Immature natural killer cell (primary cell): ENCODE results near the gene UCN2. TPM values are rescaled to one million over a fixed set of nuclear protein-coding genes. Genes with fewer than 3 reads are reported as not detected.

Source experiments
- DNase-seq, 3 donors: peaks; one replicate each; pipeline ENCODE4 v3.0.0; 2022; ENCODE audit warnings: mixed read lengths in 1 of 3
- H3K27ac Mint-ChIP-seq, 6 donors: one replicate each; pipeline ENCODE4 v1.8.0; 2020; ENCODE audit warnings: mixed read lengths in 6 of 6, mild to moderate bottlenecking in 5 of 6, inconsistent platforms in 4 of 6, moderate library complexity in 3 of 6
- H3K27me3 Mint-ChIP-seq, 3 donors: one replicate each; pipeline ENCODE4 v1.8.0; 2020 to 2021; ENCODE audit warnings: low read depth in 3 of 3, mild to moderate bottlenecking in 3 of 3, mixed read lengths in 3 of 3, moderate library complexity in 3 of 3, inconsistent platforms in 1 of 3
- H3K36me3 Mint-ChIP-seq, 3 donors: one replicate each; pipeline ENCODE4 v1.8.0; 2020; ENCODE audit warnings: mixed read lengths in 3 of 3, inconsistent platforms in 2 of 3, mild to moderate bottlenecking in 2 of 3
- H3K4me1 Mint-ChIP-seq, 2 donors: one replicate each; pipeline ENCODE4 v1.8.0; 2020; ENCODE audit warnings: inconsistent platforms in 2 of 2, mild to moderate bottlenecking in 2 of 2, mixed read lengths in 2 of 2, moderate library complexity in 1 of 2
- H3K4me3 Mint-ChIP-seq, 5 donors: one replicate each; pipeline ENCODE4 v1.8.0; 2020; ENCODE audit warnings: mild to moderate bottlenecking in 5 of 5, mixed read lengths in 5 of 5, inconsistent platforms in 3 of 5, moderate library complexity in 3 of 5
- H3K9me3 Mint-ChIP-seq, 6 donors: one replicate each; pipeline ENCODE4 v1.8.0; 2020; ENCODE audit warnings: mild to moderate bottlenecking in 6 of 6, mixed read lengths in 6 of 6, inconsistent platforms in 4 of 6, moderate library complexity in 3 of 6
- polyA plus RNA-seq, 3 donors: library from polyadenylated mRNA; unstranded; fragments of 300-500 nt; fragmentation: Illumina TruSeq; gene quantifications; one replicate each; pipeline ENCODE4 v1.2.3, GENCODE V29; 2021

Gene UCN2
- polyA plus RNA-seq, 3 donors from 2014 or later: not detected

DNA sequence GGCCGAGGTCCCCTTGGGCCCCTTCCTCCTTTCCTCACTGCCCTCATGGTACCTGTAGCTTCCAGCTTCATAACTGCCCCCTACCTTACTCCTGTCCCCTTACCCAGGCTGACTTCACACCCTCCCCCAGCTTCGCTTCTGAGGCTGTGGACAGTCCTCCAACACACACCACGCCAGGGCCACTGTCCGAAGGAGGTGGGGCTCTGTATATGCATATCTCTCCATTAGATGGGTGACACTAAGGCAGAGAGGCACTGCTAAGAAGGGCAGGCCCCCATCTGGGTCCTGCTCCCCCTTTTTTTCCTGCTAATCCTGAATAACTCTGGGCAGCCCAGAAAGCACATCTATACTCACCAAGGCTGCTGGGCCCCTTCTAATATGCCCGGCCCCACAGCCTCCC lies 32.6 kb upstream of the UCN2 start:
- H3K27ac Mint-ChIP-seq: no peak overlapping the region
- H3K9me3 Mint-ChIP-seq: no peaks in the 10 kb centered on the region
- no peak overlapping the region for H3K4me3 Mint-ChIP-seq
- DNase-seq: no peak
- H3K4me1 Mint-ChIP-seq: no peaks in the 10 kb centered on the region
- H3K36me3 Mint-ChIP-seq: peaks cover 0 to 13% (median 8%) of the 10 kb centered on the region in 3 donors
- H3K27me3 Mint-ChIP-seq: peaks cover 7 to 16% (median 9%) of the 10 kb centered on the region in 3 donors

DNA sequence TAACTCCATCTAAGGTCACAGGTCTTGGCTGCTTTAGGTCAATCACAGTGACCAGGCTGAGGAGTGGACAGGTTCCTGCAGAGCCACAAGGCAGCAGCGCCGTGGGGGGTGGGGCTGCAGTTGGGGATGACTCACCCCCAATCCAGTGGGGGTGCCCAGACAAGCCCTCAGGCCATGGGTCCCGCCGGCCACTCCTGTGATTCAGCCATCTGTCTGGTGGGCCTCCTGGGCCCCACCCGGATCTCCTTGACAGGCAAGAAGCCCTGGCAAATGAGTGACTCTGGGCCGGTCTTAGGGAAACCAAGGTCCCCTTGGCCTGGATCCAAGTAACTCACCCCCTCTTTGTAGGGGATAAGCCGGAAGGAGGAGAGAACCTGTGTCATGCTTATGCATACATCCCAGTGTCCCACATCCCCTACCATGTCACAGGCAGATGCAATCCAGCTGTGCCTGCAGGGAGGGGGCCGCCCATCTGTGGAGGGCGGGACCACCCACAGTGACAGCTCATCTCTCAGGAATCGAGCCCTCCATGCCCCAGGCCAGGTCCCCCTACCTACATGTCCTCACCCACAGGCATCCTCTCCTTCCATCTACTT lies 32.0 kb upstream of the UCN2 start:
- Mint-ChIP-seq H3K4me3 (no peak overlapping the region), H3K27me3 (peaks cover 7 to 16% (median 9%) of the 10 kb centered on the region in 3 donors), H3K36me3 (peaks cover 0 to 9% (median 5%) of the 10 kb centered on the region in 3 donors), H3K9me3 (no peaks in the 10 kb centered on the region), H3K4me1 (no peaks in the 10 kb centered on the region), H3K27ac (no peak overlapping the region)
- no peak for DNase-seq

DNA sequence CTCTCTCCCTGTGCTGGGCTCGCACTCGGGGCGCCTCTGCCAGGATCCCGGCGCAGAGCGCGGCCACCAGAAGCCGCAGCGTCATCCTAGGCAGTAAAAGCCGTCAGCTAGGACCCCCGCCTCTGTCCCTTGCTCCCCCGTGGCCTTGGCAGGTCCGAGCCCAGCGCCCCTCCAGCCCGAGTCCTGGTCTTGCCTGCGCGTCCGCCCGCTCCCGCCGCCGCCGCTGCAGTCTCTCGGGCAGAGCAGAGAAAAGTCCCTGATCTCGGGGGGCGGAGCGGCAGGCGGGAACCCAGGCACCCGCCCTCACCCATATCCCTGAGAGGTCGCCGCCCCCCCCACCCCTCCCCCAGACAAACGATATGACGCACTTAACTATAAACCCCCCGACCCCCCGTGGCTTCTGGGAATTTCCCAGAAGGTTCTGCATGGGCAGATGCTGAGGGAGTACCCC lies 31.5 kb upstream of the UCN2 start, which contains the start of gene COL7A1:
TSS of gene COL7A1 (minus strand) at position 255 of the 451 bp plus-strand sequence. CDS start at position 85, 170 bp downstream.
- H3K27ac Mint-ChIP-seq: no peak within 1 kb of the TSS
- H3K36me3 Mint-ChIP-seq: peaks cover 0 to 4% (median 4%) of the 10 kb centered on the region in 3 donors
- H3K4me1 Mint-ChIP-seq: no peaks in the 10 kb centered on the region
- H3K4me3 Mint-ChIP-seq: no peak within 1 kb of the TSS
- H3K9me3 Mint-ChIP-seq: no peaks in the 10 kb centered on the region
- peaks cover 7 to 17% (median 9%) of the 10 kb centered on the region in 3 donors for H3K27me3 Mint-ChIP-seq
- DNase-seq: no peak

DNA sequence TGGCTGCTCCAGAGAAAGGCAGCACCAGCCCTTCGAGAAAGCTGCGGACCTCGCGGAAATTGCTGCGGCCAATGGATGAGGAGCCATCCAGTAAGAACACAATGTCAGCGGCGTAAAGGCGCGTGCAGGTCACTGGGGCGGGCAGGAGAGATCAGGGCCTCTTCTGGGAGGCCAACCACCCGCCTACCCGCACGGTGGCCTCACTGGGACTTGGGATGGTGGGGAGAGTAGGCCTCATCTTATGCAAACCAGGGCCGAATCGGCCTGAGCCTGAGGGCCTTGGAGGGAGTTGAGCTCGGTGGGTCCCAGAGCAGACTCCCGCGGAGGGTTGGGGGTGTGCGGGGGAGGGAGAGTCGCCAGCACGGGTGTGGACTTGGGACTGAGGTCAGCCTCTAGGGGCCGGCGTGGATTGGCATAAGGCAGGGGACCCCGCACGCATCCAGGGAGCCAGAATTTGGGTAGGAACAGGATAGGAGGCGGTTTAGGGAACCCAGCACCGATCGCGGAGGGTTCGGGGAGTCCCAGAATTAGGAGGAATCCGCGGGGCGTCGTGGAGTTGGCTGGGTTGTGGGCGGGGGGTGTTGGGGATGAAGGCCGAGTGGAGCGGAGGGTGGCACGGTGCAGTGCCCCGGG lies 31.0 kb upstream of the UCN2 start:
- no peak overlapping the region for H3K27ac Mint-ChIP-seq
- peaks cover 0 to 4% (median 0%) of the 10 kb centered on the region in 3 donors for H3K36me3 Mint-ChIP-seq
- no peaks in the 10 kb centered on the region for H3K9me3 Mint-ChIP-seq
- no peak for DNase-seq
- H3K4me1 Mint-ChIP-seq: no peaks in the 10 kb centered on the region
- no peak overlapping the region for H3K4me3 Mint-ChIP-seq
- peaks cover 4 to 19% (median 9%) of the 10 kb centered on the region in 3 donors for H3K27me3 Mint-ChIP-seq

DNA sequence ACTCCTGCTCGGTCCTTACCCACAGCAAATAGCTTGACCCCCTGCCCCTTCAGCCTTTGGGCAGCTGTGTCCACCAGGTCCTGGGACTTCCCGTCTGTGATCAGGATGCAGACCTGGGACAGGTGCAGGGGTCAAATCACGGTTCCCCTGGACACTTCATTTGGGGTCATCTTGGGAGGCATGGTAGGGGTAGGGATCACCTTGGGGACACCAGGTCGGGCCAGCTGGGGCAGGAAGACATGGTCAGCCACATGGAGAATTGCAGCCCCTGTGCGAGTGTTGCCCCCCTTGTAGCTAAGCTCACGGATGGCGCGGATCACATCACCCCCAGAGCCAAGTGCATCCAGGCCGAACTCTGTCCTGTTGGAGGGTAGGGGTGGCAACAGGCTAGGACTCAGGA lies 29.8 kb upstream of the UCN2 start:
- DNase-seq: no peak
- Mint-ChIP-seq H3K27ac (no peak overlapping the region), H3K27me3 (peaks cover 5 to 19% (median 12%) of the 10 kb centered on the region in 3 donors), H3K4me3 (no peak overlapping the region), H3K4me1 (no peaks in the 10 kb centered on the region), H3K36me3 (peaks cover 0 to 4% (median 0%) of the 10 kb centered on the region in 3 donors), H3K9me3 (no peaks in the 10 kb centered on the region)

DNA sequence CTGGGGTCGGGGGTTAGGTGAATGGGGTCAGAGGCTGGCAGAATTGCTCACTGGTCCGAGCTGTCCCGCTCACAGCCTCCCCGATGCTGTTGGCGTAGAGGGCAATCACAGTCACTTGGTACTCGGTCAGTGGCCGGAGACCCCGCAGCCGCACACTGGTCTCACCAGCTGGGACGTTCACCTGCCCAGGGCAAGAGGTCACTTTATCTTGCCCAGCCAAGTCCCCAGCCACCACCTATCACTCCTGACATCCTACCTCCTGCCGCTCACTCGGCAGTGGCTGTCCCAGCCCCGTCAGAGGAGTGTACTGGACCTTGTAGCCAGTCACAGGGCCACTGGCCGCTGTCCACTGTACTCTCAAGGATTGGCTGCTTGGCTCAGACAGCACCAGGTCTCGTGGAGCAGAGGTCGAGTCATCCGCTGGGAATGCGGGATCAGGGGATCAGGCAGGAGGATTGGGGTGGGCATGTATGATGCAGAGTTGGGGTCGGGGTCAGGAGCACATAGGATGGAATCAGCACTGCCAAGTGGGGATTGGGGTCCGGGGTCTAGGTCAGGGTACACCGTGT lies 29.0 kb upstream of the UCN2 start:
- no peak for DNase-seq
- H3K4me1 Mint-ChIP-seq: no peaks in the 10 kb centered on the region
- no peak overlapping the region for H3K27ac Mint-ChIP-seq
- no peaks in the 10 kb centered on the region for H3K9me3 Mint-ChIP-seq
- H3K27me3 Mint-ChIP-seq: peaks cover 5 to 19% (median 12%) of the 10 kb centered on the region in 3 donors
- H3K4me3 Mint-ChIP-seq: no peak overlapping the region
- H3K36me3 Mint-ChIP-seq: peaks cover 0 to 4% (median 0%) of the 10 kb centered on the region in 3 donors

DNA sequence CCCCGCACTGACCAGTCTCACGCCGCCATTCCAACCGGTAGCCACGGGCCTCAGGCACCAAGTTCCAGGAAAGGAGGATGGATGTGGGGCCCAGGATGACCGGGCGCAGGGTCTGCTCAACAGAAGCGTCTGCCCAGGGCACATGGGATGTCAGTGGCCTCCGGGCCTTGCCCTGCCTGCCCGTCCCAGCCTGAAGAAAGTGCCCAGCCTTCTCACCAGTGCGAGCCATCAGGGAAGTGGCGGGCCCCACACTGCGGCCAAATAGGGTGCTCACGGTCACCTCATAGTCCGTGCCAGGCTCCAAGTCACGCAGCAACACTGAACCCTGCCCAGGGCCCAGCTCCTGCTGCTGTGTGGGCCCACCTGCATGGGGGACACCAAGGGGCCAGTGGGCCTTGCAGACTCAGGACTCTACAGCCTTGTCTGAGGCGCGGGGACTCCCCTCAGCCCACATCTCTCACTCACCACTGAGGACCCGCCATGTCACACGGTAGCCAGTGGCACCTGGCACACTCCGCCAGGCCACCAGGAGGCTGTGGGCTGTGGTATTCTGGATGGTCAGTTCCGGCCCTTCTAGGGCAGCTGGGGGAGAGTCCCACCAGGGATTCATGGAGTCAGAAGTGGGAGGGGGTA lies 28.4 kb upstream of the UCN2 start:
- peaks cover 3 to 15% (median 15%) of the 10 kb centered on the region in 3 donors for H3K27me3 Mint-ChIP-seq
- H3K9me3 Mint-ChIP-seq: no peaks in the 10 kb centered on the region

DNA sequence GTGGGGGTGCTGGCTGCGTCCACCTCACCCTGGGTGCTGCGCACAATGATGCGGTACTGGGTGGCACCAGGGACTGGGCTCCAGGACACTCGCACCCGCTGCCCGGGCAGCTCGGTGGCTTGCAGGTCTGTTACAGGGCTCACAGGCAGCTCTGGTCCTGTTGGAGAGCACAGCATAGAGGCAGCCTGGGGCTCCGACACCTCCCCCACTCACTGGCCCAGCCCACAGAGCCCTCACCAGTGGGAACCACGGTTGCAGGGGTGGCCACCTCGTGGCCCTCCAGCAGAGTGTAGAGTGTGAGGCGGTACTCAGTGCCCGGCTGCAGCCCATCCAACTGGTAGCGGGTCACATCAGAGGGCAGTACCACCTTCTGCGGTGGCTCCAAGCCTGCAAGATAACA lies 27.9 kb upstream of the UCN2 start:
- no peak for DNase-seq
- no peaks in the 10 kb centered on the region for H3K36me3 Mint-ChIP-seq
- no peak overlapping the region for H3K27ac Mint-ChIP-seq
- no peak overlapping the region for H3K4me3 Mint-ChIP-seq
- no peaks in the 10 kb centered on the region for H3K9me3 Mint-ChIP-seq
- H3K27me3 Mint-ChIP-seq: peaks cover 3 to 15% (median 13%) of the 10 kb centered on the region in 3 donors
- H3K4me1 Mint-ChIP-seq: no peaks in the 10 kb centered on the region

More for the DNA sequence above, 28.4 kb upstream of the UCN2 start:
- no peak overlapping the region for H3K4me3 Mint-ChIP-seq
- H3K36me3 Mint-ChIP-seq: no peaks in the 10 kb centered on the region
- H3K27ac Mint-ChIP-seq: no peak overlapping the region
- no peaks in the 10 kb centered on the region for H3K4me1 Mint-ChIP-seq
- DNase-seq: no peak

DNA sequence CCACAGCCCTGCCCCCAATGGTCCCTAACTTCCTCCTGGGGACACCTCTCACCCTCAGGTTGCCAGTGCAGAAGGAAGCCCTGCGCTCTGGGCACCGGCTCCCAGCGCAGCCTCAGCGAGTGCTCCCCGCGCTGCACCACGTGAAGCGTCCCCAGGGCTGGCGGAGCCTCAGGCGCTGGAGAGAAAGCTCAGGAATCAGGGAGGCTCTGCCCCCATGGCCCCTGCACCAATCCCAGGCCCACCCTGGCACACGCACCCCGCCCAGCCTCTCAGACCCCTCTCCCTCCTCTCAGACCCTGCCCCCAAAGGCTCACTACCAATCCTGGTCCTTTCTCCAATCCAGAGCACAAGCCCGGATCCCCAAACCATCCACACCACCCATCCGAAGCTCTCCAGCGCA lies 24.6 kb upstream of the UCN2 start:
- Mint-ChIP-seq H3K27ac (no peak overlapping the region), H3K4me1 (no peaks in the 10 kb centered on the region), H3K27me3 (peaks cover 2 to 10% (median 6%) of the 10 kb centered on the region in 3 donors), H3K9me3 (no peaks in the 10 kb centered on the region), H3K4me3 (no peak overlapping the region), H3K36me3 (no peaks in the 10 kb centered on the region)
- DNase-seq: no peak

DNA sequence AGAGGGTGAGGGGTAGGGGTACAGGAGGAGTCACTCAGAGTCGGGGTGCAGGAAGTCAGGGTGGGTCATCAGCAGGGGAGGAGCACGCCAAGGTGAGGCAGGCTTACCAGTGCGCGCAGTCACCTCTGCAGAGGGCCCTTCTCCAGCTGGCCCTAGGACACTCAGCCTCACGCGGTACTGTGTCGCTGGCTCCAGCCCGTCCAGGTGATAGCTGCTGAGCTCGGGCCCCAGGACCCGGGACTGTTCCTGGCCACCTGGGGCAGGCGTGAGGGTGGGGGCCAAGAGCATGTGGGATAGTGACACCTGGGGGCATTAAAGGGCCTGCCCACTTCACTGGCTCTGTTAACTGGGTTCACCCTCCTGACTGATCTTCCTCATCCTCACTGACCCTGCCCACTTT lies 24.1 kb upstream of the UCN2 start:
- no peaks in the 10 kb centered on the region for H3K36me3 Mint-ChIP-seq
- H3K27me3 Mint-ChIP-seq: peaks cover 2 to 9% (median 6%) of the 10 kb centered on the region in 3 donors
- peak overlapping the region in 1 of 5 donors; percentile 42 for H3K4me3 Mint-ChIP-seq
- H3K27ac Mint-ChIP-seq: no peak overlapping the region
- no peaks in the 10 kb centered on the region for H3K9me3 Mint-ChIP-seq
- DNase-seq: no peak
- no peaks in the 10 kb centered on the region for H3K4me1 Mint-ChIP-seq

DNA sequence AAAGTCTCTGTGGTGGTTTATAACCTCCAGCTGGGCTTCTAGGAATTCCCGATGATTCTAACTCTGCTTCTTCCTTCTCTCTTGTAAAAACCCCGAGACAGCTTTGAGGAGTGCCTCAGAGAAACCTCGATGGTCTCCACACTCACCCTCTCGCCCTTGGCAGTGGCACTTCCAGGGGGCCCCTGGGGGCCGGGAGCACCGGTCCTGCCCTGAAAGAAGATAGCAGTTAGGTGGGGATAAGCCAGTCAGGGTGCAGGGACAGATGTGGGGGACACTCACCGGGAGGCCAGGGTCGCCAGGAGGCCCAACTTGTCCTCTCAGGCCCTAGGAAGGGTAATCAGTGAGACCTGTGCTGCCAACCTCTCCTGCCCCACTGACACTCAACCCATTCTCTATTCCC lies 21.8 kb upstream of the UCN2 start:
- H3K27ac Mint-ChIP-seq: no peak overlapping the region
- no peaks in the 10 kb centered on the region for H3K36me3 Mint-ChIP-seq
- H3K9me3 Mint-ChIP-seq: no peaks in the 10 kb centered on the region
- H3K4me1 Mint-ChIP-seq: no peaks in the 10 kb centered on the region
- H3K4me3 Mint-ChIP-seq: no peak overlapping the region
- DNase-seq: no peak
- H3K27me3 Mint-ChIP-seq: peaks cover 2 to 6% (median 5%) of the 10 kb centered on the region in 3 donors

DNA sequence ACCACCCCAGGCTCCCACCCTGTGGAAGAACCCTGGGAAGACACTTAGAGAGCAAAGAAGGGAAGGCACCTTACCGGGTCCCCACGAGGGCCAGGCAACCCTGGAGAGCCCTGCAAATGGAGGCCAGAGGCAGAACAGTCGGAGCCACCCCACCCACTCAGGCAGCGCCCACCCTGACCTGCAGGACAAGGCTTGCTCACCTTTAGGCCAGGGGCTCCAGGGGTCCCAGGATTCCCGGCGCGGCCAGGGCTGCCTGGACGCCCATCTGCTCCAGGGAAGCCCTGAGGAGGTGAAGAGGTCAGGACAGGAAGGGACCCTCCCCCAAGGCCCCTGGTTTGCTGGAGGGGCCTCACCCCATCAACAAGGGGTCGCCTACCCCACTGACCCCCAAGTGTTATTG lies 21.3 kb upstream of the UCN2 start:
- Mint-ChIP-seq H3K4me1 (no peaks in the 10 kb centered on the region), H3K9me3 (no peaks in the 10 kb centered on the region), H3K27ac (no peak overlapping the region), H3K27me3 (peaks cover 2 to 6% (median 5%) of the 10 kb centered on the region in 3 donors), H3K4me3 (no peak overlapping the region), H3K36me3 (no peaks in the 10 kb centered on the region)
- no peak for DNase-seq

DNA sequence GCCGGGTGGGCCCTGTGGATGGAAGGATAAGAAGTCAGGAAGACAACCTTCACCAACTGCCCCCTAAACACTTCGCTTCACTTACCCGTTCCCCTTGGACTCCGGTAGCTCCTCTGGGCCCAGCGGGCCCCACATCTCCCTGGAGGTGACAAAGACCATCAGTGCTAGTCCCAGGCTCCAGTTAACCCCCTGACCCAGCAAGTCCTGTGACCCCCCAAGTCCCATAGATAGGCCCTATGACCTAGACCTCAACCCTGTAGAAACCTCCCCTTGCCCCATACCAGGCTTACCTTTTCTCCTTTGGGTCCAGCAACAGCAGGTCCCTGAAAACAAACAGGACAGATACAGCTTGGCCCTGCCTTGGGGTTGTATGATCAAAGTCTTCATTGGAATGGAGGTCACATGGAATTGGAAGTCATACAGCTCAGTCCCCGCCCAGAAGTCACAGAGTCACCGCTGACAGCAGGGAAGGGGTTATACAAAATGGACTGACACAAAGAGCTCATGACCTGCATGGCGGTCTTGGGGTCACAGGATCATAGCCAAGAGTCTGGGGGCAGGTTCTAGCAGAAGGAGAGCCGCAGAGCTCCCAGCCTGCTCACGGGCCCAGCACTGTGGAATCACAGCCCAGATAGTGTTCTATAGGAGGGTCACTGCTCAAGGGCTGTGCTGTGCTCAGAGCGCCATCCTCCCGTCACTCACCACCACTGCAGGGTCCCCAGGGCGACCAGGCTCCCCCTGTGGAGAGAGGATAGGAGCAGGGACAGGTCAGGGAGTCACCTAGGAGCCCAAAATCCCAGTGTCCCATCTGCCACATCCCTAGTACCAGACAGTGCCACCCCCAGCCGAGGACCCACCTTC lies 18.3 kb upstream of the UCN2 start:
- Mint-ChIP-seq H3K9me3 (no peaks in the 10 kb centered on the region), H3K4me1 (no peaks in the 10 kb centered on the region), H3K4me3 (no peak overlapping the region), H3K27me3 (peaks cover 0 to 3% (median 0%) of the 10 kb centered on the region in 3 donors), H3K36me3 (no peaks in the 10 kb centered on the region), H3K27ac (no peak overlapping the region)
- DNase-seq: no peak
